ENCODE data around the gene ATP6V0A1. TPM values are rescaled to one million over a fixed set of nuclear protein-coding genes. Genes with fewer than 3 reads are reported as not detected.

ATP6V0A1 gene
- total RNA-seq: 10 to 100 TPM; 77.6 to 93.0 TPM

DNA sequence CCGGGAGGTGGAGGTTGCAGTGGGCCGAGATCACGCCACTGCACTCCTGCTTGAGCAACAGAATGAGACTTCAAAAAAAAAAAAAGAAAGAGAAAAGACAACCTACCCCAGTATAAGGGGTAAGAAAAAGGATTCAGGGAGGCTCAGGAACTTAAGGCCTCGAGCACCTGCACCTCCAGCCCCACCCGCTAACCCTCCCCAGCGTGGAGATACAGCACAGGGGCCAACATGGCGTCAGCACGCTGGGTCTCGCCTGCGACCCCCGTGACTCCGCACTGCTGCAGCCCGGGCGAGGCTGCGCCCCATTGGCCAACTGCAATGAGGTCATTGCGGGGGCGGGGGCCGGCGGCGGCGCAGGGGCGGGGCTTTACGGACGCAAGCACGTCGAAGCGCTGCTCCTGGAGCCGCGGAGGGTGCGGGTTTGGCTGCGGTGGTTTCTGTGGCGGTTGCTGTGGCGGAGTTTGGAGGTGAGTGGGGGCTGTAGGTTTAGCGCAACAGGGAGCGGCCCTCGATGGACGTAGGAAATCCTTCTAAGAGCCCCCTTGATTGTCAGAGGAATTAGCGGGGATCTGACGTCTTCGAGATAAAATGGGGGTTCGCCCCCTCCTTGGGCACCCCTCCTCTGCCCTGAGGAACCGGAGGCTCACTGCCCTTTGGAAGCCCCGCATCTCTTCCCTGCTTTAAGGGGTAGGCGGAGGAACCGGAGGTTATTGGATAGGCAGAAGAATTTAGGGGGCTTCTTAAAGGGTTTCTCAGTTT, at the start of gene ATP6V0A1:
ATP6V0A1 (plus strand) TSS at position 382 of the 759 bp plus-strand sequence. CDS start 2,017 bp downstream, outside the sequence.
- H3K9me3 ChIP-seq: no peaks in the 10 kb centered on the region
- peak within 1 kb of the TSS; percentile 95 to 97 for H3K9ac ChIP-seq (ENCODE audit: low read depth in 2 of 2, low read length in 2 of 2)
- peak within 1 kb of the TSS; percentile 47 for H3K4me3 ChIP-seq
- DNase-seq: peak; percentile 96
- no peaks in the 10 kb centered on the region for H3K27me3 ChIP-seq
- peak within 1 kb of the TSS; percentile 87 for H3K27ac ChIP-seq
- peaks cover 5% of the 10 kb centered on the region for H3K4me1 ChIP-seq
- TF ChIP-seq, protein P1, sequence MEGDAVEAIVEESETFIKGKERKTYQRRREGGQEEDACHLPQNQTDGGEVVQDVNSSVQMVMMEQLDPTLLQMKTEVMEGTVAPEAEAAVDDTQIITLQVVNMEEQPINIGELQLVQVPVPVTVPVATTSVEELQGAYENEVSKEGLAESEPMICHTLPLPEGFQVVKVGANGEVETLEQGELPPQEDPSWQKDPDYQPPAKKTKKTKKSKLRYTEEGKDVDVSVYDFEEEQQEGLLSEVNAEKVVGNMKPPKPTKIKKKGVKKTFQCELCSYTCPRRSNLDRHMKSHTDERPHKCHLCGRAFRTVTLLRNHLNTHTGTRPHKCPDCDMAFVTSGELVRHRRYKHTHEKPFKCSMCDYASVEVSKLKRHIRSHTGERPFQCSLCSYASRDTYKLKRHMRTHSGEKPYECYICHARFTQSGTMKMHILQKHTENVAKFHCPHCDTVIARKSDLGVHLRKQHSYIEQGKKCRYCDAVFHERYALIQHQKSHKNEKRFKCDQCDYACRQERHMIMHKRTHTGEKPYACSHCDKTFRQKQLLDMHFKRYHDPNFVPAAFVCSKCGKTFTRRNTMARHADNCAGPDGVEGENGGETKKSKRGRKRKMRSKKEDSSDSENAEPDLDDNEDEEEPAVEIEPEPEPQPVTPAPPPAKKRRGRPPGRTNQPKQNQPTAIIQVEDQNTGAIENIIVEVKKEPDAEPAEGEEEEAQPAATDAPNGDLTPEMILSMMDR (IDR thresholded peaks at IDR 0.05): no peak
- H3K36me3 ChIP-seq: peaks cover 9% of the 10 kb centered on the region
- intact Hi-C loops (cut with DNase I): no loop called here

DNA sequence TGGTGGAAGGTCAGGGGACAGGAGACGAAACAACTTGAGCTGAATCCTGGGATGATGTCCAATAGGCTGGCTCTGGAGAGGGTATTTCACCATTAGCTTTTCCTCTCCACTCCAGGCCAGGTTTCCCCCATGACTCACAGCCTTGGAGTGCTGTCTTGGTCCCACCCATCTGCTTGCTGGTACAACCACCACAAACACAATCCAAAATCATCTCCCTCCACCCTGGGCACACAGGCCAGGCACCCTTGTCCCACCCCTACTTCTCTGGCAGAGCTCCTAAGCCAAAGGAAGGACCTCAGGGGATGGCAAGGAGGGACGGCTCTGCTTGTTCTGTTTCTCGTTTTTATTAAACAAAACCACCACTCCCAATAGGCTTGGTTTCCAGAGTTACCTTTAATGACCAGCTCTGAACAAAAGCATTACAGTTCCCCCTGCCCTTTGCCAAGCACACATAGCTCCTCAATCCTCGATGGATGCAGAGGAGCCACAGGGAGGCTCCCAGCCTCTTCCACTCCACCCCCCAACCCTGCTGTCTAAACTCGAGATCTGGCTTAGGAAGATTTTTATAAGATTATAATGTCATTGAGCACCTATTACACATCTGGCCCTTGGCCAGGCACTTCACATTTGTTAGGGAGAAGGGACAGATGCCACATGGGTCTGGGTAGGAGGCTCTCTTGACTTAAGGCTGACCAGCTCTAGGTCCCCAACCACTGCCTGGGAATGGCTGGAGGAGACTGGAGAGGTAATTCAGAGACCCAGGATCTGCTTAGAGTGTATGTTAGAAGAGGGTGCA, 49.0 kb upstream of the ATP6V0A1 start:
- Histone ChIP-seq H3K9me3 (no peaks in the 10 kb centered on the region), H3K4me3 (no peak overlapping the region), H3K36me3 (no peaks in the 10 kb centered on the region), H3K9ac (ENCODE audit: low read depth in 2 of 2, low read length in 2 of 2) (peak overlapping the region; percentile 4 to 39), H3K4me1 (no peaks in the 10 kb centered on the region), H3K27me3 (no peaks in the 10 kb centered on the region), H3K27ac (peak overlapping the region; percentile 60)
- intact Hi-C loops (cut with DNase I): no loop called here
- no peak for DNase-seq
- TF ChIP-seq, protein P1 (IDR thresholded peaks at IDR 0.05): no peak

DNA sequence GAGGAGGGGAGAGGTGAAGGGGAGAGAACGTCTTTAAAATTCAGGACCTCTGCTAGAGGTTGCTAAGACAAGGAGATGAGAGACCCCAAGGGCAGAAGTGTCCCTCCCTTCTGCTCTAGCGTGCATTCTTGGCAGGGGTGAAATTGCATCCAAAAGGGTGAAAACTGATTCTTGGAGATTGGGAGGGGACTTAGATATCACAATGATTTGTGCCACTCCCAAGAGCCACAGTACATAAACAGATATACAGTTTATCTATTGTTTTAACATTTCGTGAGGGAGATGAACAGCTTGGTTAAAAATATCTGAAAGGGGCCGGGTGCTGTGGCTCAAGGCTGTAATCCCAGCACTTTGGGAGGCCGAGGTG, 48.4 kb upstream of the ATP6V0A1 start:
- Histone ChIP-seq H3K36me3 (no peaks in the 10 kb centered on the region), H3K4me1 (no peaks in the 10 kb centered on the region), H3K9me3 (no peaks in the 10 kb centered on the region), H3K27me3 (no peaks in the 10 kb centered on the region), H3K9ac (ENCODE audit: low read depth in 2 of 2, low read length in 2 of 2) (no peak overlapping the region), H3K27ac (peak overlapping the region; percentile 60), H3K4me3 (no peak overlapping the region)
- DNase-seq: no peak
- TF ChIP-seq, protein P1 (IDR thresholded peaks at IDR 0.05): no peak
- intact Hi-C loops (cut with DNase I): no loop called here

DNA sequence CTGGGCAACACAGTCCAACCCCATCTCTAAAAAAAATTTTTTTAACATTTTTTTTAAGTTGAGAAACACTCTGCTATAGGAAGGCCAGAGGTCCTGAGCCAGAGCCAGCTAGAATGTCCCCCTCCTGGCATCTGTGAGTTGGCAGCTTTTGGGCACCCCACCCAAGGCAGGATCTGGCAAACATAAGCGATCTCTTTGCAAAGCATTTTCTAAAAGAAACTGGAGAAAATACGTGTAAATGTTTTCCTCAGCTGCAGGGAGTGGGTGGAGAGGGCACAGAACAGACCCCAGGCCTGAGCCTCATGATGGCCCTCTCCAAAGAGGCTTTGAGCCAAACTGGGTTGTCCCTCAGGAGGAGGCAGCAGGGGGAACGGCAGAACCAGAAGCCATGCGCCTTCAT, 47.3 kb upstream of the ATP6V0A1 start:
- intact Hi-C loops (cut with DNase I): no loop called here
- Histone ChIP-seq H3K36me3 (no peaks in the 10 kb centered on the region), H3K27ac (no peak overlapping the region), H3K4me1 (no peaks in the 10 kb centered on the region), H3K9ac (ENCODE audit: low read depth in 2 of 2, low read length in 2 of 2) (peak overlapping the region in 1 of 2 donors; percentile 24), H3K9me3 (no peaks in the 10 kb centered on the region), H3K4me3 (no peak overlapping the region), H3K27me3 (no peaks in the 10 kb centered on the region)
- TF ChIP-seq, protein P1 (IDR thresholded peaks at IDR 0.05): no peak
- DNase-seq: no peak

DNA sequence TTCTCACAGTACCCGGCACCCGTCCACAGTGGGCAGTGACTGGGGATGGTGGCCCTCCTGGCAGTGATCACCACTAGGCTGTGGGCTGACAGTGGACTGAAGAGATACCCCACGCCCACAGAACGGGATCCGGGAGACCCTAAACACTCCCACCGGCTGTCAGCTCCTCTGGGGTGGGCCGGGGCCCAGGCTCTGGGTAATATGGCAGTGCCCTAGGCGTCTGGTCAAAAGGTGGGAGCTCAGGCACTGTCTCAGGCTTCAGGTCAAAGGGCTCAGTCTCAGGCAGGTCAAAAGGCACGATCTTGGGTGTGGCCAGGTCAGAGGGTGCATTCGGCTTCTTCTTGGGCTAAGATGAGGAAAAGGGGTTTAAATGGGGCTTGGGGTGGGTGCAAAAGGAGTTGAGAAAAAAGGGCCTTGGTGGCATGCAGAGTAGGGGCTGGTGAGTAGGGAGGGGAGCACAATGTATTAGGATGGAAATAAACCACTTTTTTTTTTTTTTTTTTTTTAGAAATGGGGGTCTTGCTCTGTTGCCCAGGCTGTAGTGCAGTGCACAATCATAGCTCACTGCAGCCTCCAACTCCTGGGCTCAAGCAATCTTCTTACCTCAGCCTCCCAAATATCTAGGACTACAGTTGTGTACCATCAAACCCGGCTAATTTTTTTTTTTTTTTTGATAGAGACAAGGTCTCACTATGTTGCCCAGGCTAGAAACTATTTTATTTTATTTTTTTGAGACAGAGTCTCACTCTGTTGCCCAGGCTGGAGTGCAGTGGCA, 46.6 kb upstream of the ATP6V0A1 start:
- H3K9ac ChIP-seq (ENCODE audit: low read depth in 2 of 2, low read length in 2 of 2): peak overlapping the region in 1 of 2 donors; percentile 24
- H3K9me3 ChIP-seq: no peaks in the 10 kb centered on the region
- DNase-seq: no peak
- TF ChIP-seq, protein P1 (IDR thresholded peaks at IDR 0.05): no peak
- no peaks in the 10 kb centered on the region for H3K36me3 ChIP-seq
- no peak overlapping the region for H3K27ac ChIP-seq
- intact Hi-C loops (cut with DNase I): no loop called here
- H3K27me3 ChIP-seq: no peaks in the 10 kb centered on the region
- no peak overlapping the region for H3K4me3 ChIP-seq
- H3K4me1 ChIP-seq: no peaks in the 10 kb centered on the region

Measured in colonic mucosa (tissue), 4 donors.